ENCODE measurements around the gene BORCS5. TPM values are rescaled to one million over a fixed set of nuclear protein-coding genes. Genes with fewer than 3 reads are reported as not detected.

BORCS5 gene
- total and polyA plus RNA-seq, 2 of the 4 experiments (the other 2 are of a cell fraction): 14.4 to 18.3 TPM

- Histone ChIP-seq H2AK9ac (replicated peaks; ENCODE audit: low read depth, low read length, poor library complexity) (no peak overlapping the region), H3K9ac (ENCODE audit: low read depth, low read length) (no peak overlapping the region), H3K4me3 (ENCODE audit: insufficient read depth, low read depth, low read length) (no peak overlapping the region), H2BK5ac (ENCODE audit: low read depth, low read length, poor library complexity, severe bottlenecking) (no peak overlapping the region), H4K8ac (ENCODE audit: low read depth in 2 of 2, low read length in 2 of 2) (no peak overlapping the region), H3K18ac (ENCODE audit: low read depth, low read length) (no peak overlapping the region), H3K14ac (replicated peaks; ENCODE audit: low read depth, low read length) (no peak overlapping the region), H2BK20ac (ENCODE audit: low read depth, low read length) (no peak overlapping the region), H2AFZ (replicated peaks; ENCODE audit: low read length, poor library complexity) (no peak overlapping the region), H3K79me1 (ENCODE audit: low read depth in 1 of 2, low read length in 2 of 2) (0 out of 4 replicates have a peak, but pooled peaks cover 4 to 5% of the 10 kb centered on the region in 2 experiments), H3K9me1 (ENCODE audit: insufficient read depth, low read length) (no peaks in the 10 kb centered on the region), H4K20me1 (ENCODE audit: insufficient read depth, low read length) (no peaks in the 10 kb centered on the region), H3K36me3 (ENCODE audit: control insufficient read depth, insufficient read depth, low read length) (no peaks in the 10 kb centered on the region), H2BK15ac (ENCODE audit: low read depth, low read length) (no peak overlapping the region), H2AK5ac (ENCODE audit: low read depth, low read length) (no peak overlapping the region), H3K4me1 (ENCODE audit: control insufficient read depth, insufficient read depth, low read length) (peaks cover 3% of the 10 kb centered on the region; the same call in 1 of the 2 replicates), H3K23ac (ENCODE audit: low read depth, low read length) (no peak overlapping the region), H3K27me3 (ENCODE audit: control insufficient read depth, insufficient read depth, low read length) (no peaks in the 10 kb centered on the region), H3K4ac (ENCODE audit: low read depth, low read length) (no peak overlapping the region), H4K5ac (ENCODE audit: low read depth, low read length) (no peak overlapping the region), H4K91ac (ENCODE audit: insufficient read depth, low read depth, low read length) (no peak overlapping the region), H3K27ac (ENCODE audit: insufficient read depth, low read length) (no peak overlapping the region), H2BK120ac (ENCODE audit: low read depth, low read length) (no peak overlapping the region), H3K9me3 (ENCODE audit: control insufficient read depth, insufficient read depth, low read length) (no peaks in the 10 kb centered on the region), H3K4me2 (ENCODE audit: low read depth, low read length) (no peak overlapping the region), H3K56ac (ENCODE audit: extremely low read depth, insufficient read depth, low read length) (no peak overlapping the region)
- in situ Hi-C loops (cut with MboI; ENCODE audit: low sequenced_read_pairs): no loop called here
- BruUV-seq (replicated peaks): no TSS peak
- dilution Hi-C loops (cut with HindIII; ENCODE audit: low sequenced_read_pairs, unreplicated experiment): no loop called here
- no peak for TF ChIP-seq RCOR1 (IDR thresholded peaks at IDR 0.05; ENCODE audit: insufficient replicate concordance, low read length)
- no peak for TF ChIP-seq MAFK (IDR thresholded peaks at IDR 0.05; ENCODE audit: low read depth, low read length)
- no peak for TF ChIP-seq MXI1 (IDR thresholded peaks at IDR 0.05; ENCODE audit: borderline replicate concordance, low read depth, low read length)
- TF ChIP-seq, protein P1, sequence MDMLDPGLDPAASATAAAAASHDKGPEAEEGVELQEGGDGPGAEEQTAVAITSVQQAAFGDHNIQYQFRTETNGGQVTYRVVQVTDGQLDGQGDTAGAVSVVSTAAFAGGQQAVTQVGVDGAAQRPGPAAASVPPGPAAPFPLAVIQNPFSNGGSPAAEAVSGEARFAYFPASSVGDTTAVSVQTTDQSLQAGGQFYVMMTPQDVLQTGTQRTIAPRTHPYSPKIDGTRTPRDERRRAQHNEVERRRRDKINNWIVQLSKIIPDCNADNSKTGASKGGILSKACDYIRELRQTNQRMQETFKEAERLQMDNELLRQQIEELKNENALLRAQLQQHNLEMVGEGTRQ (IDR thresholded peaks at IDR 0.05; ENCODE audit: low read depth, low read length): no peak
- TF ChIP-seq RAD21 (IDR thresholded peaks at IDR 0.05; ENCODE audit: low read length): no peak
- TF ChIP-seq NFE2L2 (IDR thresholded peaks at IDR 0.05; ENCODE audit: low read depth, low read length): no peak
- no peak for TF ChIP-seq BHLHE40 (IDR thresholded peaks at IDR 0.05; ENCODE audit: low read depth, low read length)
- no peak for DNase-seq
- POLR2A ChIA-PET (ENCODE audit: unreplicated experiment): no interaction called here
- ATAC-seq (ENCODE audit: low read depth): no peak
- intact Hi-C loops (cut with micrococcal nuclease): no loop called here
- CTCF ChIA-PET: interaction anchor here (1.0 kb wide), 1 partner anchor 11 kb away, joined by 3 read pairs; no protein-coding TSS in a partner anchor
Observed at GRCh38 chr12:12454315-12454714, 97.4 kb downstream of the BORCS5 start.

Measured in IMR-90 (cell line).